T-helper 17 cell (primary cell): Measurements from ENCODE around the gene NAT14. TPM values are rescaled to one million over a fixed set of nuclear protein-coding genes. Genes with fewer than 3 reads are reported as not detected.

Experiments used
- ATAC-seq: fragments of 150-1000 bp; cut with Tn5 transposase; 2 replicates; pipeline ENCODE4 v1.10.0; 2021; ENCODE audit warnings: mild to moderate bottlenecking, moderate library complexity
- DNase-seq, 3 donors: peaks; one replicate each; pipeline versions ENCODE4 v3.0.0 to v3.0.0-alpha.2; 2020 to 2021
- H3K9me3 ChIP-seq: one replicate; pipeline ENCODE4 v1.7.0; 2013; ENCODE audit warnings: low read length, mild to moderate bottlenecking; ENCODE audit not compliant: control insufficient read depth, poor library complexity, severe bottlenecking
- H3K27ac Mint-ChIP-seq: one replicate; pipeline ENCODE4 v1.8.0; 2022; ENCODE audit warnings: mild to moderate bottlenecking, moderate library complexity, mixed read lengths
- H3K27me3 Mint-ChIP-seq: one replicate; pipeline ENCODE4 v1.8.0; 2022; ENCODE audit warnings: mixed read lengths
- H3K36me3 Mint-ChIP-seq: one replicate; pipeline ENCODE4 v1.8.0; 2022; ENCODE audit warnings: low read depth, mixed read lengths
- H3K4me1 Mint-ChIP-seq: one replicate; pipeline ENCODE4 v1.8.0; 2022; ENCODE audit warnings: mild to moderate bottlenecking, mixed read lengths
- H3K4me3 Mint-ChIP-seq: one replicate; pipeline ENCODE4 v1.8.0; 2022; ENCODE audit warnings: mild to moderate bottlenecking, moderate library complexity, mixed read lengths
- total RNA-seq, 4 donors: library from RNA in 2 of 4; stranded (reverse) in 2 of 4; gene quantifications; one replicate each; pipeline ENCODE4 v1.2.3 and lab custom pipeline; 2022 to 2026

Gene NAT14
- total RNA-seq (10 to 100 TPM in 1 of 2 donors, 1 to 10 TPM in 1; 9.1 to 11.9 TPM), total RNA-seq (lab: John Stamatoyannopoulos, UW) (3.5 to 3.8 reads per million in 2 donors)

DNA sequence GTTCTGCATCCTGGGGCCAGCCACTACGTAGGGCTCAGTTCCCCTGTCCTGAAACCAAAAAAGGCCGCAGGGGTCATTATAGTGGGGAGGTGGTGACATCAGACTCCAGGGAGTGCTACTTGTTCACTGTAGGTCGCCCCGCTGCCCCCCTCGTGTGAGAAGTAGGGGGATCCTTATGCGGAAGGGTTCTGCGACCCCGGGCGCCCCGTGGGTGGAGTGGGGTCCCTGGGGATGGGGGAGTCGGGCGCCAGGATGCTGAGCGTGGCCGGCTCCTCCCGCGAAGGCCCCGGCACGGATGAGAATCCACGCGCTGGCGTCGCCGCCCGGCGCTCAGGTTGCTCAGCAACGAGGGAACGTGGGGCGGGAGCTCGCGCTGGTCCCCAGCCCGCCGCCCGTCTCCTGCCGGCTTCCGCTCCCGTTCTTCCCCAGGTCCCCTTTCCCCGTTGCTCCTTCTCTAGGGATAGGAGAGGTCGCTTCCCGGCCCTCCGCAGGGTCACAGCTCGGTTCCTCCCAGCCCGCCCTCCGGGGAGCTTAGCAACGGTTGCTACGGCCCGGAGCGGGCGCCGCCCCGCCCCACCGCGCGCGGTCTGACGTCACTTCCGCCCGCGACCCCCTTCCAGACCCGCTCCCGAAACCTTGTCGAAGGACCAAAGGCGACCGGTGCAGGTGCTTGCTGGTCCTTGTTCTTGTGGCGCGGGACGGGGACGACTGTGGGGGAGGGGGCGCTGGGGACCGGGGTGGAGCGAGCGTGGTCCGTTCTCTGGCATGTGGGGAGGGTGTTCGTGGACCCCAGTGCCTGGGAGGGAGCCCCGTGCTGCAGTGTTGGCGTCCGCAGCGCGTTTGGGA, at the start of gene NAT14:
Gene NAT14, plus strand, starts transcription at position 596 of the 846 bp plus-strand sequence. CDS start 521 bp downstream, outside the sequence.
- H3K36me3 Mint-ChIP-seq, result no peaks in the 10 kb centered on the region
- H3K4me3 Mint-ChIP-seq, result peak within 1 kb of the TSS; percentile 82
- ATAC-seq (peak; percentile 75), DNase-seq (peak; percentile 54 to 58 (median 56))
- H3K9me3 ChIP-seq, result no peaks in the 10 kb centered on the region
- H3K27ac Mint-ChIP-seq, result peak within 1 kb of the TSS; percentile 89
- peaks cover 6% of the 10 kb centered on the region for H3K4me1 Mint-ChIP-seq
- H3K27me3 Mint-ChIP-seq, result no peaks in the 10 kb centered on the region

DNA sequence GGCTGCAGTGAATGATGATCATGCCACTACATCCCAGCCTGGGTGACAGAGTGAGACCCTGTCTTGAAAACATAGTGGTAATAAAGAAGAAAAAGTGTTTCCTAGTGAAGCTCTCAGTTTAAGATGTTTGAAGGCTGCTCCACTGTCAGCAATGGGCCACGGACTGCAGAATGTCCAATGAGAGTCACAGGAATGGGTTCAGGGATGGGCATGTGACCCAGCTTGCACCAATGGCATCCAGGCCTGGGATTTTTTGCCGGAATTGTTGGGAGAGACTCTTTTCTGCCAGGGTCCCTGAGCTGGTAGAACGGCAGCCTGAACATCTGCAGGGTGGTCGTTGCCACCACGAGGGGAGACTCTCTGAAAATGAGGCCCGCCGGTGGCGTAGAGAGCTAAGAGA, 48.1 kb upstream of the NAT14 start:
- no peak for ATAC-seq
- Mint-ChIP-seq H3K4me1 (peaks cover 9% of the 10 kb centered on the region), H3K4me3 (no peak overlapping the region), H3K27me3 (peaks cover 54% of the 10 kb centered on the region), H3K36me3 (peaks cover 7% of the 10 kb centered on the region), H3K27ac (no peak overlapping the region)
- no peaks in the 10 kb centered on the region for H3K9me3 ChIP-seq
- DNase-seq, result no peak

- peaks cover 49% of the 10 kb centered on the region for H3K27me3 Mint-ChIP-seq
- H3K9me3 ChIP-seq, result no peaks in the 10 kb centered on the region
These were observed 47.6 kb upstream of the NAT14 start for GRCh38 chr19:55437410-55437809.

GRCh38 chr19:55439052-55439451, 45.9 kb upstream of the NAT14 start:
- Mint-ChIP-seq H3K4me1 (peaks cover 19% of the 10 kb centered on the region), H3K36me3 (peaks cover 7% of the 10 kb centered on the region), H3K27ac (no peak overlapping the region), H3K4me3 (no peak overlapping the region), H3K27me3 (peaks cover 51% of the 10 kb centered on the region)
- DNase-seq, result no peak
- H3K9me3 ChIP-seq, result no peaks in the 10 kb centered on the region
- no peak for ATAC-seq

More at GRCh38 chr19:55437410-55437809, 47.6 kb upstream of the NAT14 start:
- DNase-seq, result no peak
- Mint-ChIP-seq H3K36me3 (peaks cover 7% of the 10 kb centered on the region), H3K27ac (no peak overlapping the region), H3K4me1 (peaks cover 9% of the 10 kb centered on the region), H3K4me3 (no peak overlapping the region)
- peak; percentile 27 for ATAC-seq

DNA sequence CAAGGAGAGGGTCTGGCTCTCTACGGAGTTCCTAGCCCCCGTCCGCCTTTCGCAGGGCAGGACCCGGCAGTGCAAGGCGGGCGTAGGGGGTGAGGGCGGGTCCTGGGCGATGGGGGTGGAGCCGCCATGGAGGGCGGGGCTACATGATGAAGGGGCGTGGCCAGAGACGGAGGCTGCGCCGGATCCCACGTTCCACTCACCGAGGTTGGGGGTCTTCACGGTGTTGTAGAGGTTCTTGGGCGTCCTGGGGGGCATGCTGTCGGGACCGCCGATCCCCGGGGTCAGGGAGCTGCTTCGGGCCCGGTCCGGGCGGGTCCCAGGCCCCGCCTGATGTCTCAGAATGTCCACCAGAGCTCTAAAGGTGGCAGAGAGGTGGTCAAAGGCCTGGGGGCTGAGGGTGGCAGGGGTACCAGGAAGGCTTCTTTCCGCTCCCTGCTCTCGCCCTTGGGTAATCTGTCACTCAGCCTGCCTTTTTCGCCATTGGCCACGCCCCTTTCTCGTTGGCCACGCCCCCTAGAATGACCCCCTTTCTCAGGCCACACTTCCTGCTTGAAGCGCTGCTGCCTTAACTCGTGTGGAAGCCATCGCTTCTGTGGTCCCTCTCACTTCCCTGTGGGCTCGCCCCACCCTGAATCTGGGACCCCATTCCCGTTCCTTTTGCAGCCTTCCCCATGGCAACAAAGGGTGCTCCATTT, 44.4 kb upstream of the NAT14 start:
- Mint-ChIP-seq H3K27me3 (peaks cover 62% of the 10 kb centered on the region), H3K4me3 (peak overlapping the region; percentile 76), H3K36me3 (peaks cover 7% of the 10 kb centered on the region), H3K27ac (no peak overlapping the region), H3K4me1 (peaks cover 19% of the 10 kb centered on the region)
- peak; percentile 33 for ATAC-seq
- no peak for DNase-seq
- H3K9me3 ChIP-seq, result no peaks in the 10 kb centered on the region

- peak overlapping the region; percentile 76 for H3K4me3 Mint-ChIP-seq
- H3K9me3 ChIP-seq, result no peaks in the 10 kb centered on the region
- DNase-seq, result no peak
These were observed 43.7 kb upstream of the NAT14 start for GRCh38 chr19:55441319-55441691.

DNA sequence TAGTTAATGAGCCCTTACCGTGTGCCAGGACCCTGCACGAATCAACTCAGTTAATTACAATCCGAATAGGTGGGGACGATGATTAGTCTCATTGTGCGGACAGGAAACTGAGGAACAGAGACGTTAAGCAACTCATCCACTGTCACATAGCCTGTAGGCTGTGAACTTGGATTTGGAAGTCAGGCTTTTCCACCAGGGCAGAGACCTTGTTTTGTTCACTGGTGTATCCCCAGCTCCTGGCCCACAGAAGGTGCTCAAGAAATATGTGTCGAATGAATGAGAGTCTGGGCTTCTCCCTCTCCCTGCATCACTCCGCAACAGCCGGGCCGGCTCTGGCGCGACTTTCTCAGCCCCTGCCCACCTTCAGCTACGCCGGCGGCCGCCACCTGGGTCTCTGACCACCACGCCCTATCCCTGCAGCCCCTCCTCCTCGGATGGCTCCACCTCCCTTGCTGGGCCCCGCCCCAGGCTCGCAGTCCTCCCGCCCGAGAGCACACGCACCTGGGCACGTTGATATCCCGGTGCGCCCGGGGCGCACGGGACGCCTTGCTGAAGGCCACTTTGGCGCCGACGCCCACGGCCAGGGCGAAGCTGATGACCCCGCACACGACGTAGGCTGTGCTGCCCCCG, 43.2 kb upstream of the NAT14 start:
- Mint-ChIP-seq H3K4me1 (peaks cover 19% of the 10 kb centered on the region), H3K4me3 (peak overlapping the region; percentile 76), H3K27me3 (peaks cover 64% of the 10 kb centered on the region), H3K36me3 (peaks cover 9% of the 10 kb centered on the region), H3K27ac (no peak overlapping the region)
- no peaks in the 10 kb centered on the region for H3K9me3 ChIP-seq
- ATAC-seq (peak; percentile 14), DNase-seq (no peak)

More at GRCh38 chr19:55441319-55441691, 43.7 kb upstream of the NAT14 start:
- Mint-ChIP-seq H3K27me3 (peaks cover 68% of the 10 kb centered on the region), H3K36me3 (peaks cover 9% of the 10 kb centered on the region), H3K27ac (no peak overlapping the region), H3K4me1 (peaks cover 19% of the 10 kb centered on the region)
- no peak for ATAC-seq

- peak; percentile 74 for ATAC-seq
- no peak overlapping the region for H3K27ac Mint-ChIP-seq
- no peaks in the 10 kb centered on the region for H3K9me3 ChIP-seq
- peaks cover 9% of the 10 kb centered on the region for H3K36me3 Mint-ChIP-seq
- peaks cover 58% of the 10 kb centered on the region for H3K27me3 Mint-ChIP-seq
- H3K4me1 Mint-ChIP-seq, result peaks cover 19% of the 10 kb centered on the region
- H3K4me3 Mint-ChIP-seq, result peak overlapping the region; percentile 68
- DNase-seq, result no peak
These were observed 42.5 kb upstream of the NAT14 start for GRCh38 chr19:55442372-55442961.

DNA sequence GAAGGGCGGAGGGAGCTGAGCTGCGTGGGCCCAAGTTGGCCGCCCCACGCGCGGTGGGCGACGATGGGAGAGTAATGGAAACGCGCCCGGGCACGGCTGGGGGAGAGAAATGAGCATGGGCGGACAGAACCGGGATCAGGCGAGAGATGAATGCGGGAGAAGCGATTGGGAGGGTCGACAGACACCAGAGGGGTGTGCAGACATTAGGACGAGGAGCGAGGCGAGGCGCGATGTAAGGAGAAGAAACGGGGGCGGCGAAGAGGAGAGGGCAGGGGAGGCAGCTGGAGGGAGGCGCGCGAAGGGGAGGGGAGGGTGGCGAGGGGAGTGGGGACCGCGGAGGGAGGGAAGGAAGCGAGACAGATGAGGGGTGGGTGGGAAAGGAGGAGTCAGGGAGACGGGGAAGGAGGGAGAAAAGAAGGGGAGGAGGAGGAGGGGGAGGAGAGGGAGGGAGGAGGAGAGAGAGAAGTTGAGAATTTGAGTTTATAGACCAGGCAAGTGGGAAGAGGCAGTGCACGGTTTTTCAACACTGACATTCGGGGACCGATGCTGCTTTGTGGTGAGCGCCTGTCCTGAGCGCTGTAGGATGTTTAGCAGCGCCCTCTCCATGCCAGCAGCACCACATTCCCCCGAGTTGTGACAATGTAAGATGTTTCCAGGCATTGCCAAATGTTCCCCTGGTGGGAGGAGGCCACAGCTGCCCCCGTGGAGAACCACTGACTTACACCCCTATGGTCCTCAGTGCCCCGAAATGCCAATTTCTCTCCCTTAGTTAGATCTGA, 41.8 kb upstream of the NAT14 start, which contains the start of gene SHISA7:
Gene SHISA7, minus strand, starts transcription at position 256 of the 779 bp plus-strand sequence. CDS start 437 bp downstream, outside the sequence.
- H3K4me3 Mint-ChIP-seq, result peak within 1 kb of the TSS; percentile 68
- H3K27ac Mint-ChIP-seq, result no peak within 1 kb of the TSS
- no peak for DNase-seq
- H3K36me3 Mint-ChIP-seq, result peaks cover 9% of the 10 kb centered on the region
- H3K4me1 Mint-ChIP-seq, result peaks cover 19% of the 10 kb centered on the region
- ATAC-seq, result no peak
- H3K27me3 Mint-ChIP-seq, result peaks cover 58% of the 10 kb centered on the region
- no peaks in the 10 kb centered on the region for H3K9me3 ChIP-seq

DNA sequence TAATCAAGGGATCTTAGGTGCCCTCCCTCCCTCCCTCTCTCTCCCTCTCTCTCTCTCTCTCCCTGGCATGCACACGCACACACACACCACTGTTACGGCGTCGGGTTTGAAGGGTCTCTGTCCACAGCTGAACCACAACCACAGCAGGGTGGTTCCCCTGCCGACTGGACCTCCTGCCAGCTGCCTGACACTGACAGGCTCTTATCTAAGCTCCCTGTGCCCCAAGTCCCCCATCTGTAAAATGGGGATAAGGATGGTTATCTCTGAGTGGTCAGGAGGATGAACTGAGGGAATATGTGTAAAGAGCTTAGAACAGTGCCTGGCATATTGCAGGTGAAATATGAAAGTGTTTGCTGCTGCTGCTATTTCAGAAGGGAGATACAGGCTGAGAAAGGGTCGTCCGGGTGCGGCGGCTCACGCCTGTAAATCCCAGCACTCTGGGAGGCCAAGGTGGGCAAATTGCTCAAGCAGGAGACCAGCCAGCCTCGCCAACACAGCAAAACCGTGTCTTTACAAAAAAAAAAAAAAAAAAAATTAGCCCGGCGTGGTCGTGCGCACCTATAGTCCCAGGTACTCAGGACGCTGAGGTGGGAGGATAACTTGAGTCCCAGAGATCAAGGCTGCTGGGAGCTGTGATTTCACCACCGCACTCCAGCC, 41.0 kb upstream of the NAT14 start:
- no peaks in the 10 kb centered on the region for H3K9me3 ChIP-seq
- H3K27ac Mint-ChIP-seq, result no peak overlapping the region
- peaks cover 50% of the 10 kb centered on the region for H3K27me3 Mint-ChIP-seq
- ATAC-seq, result no peak
- peaks cover 9% of the 10 kb centered on the region for H3K36me3 Mint-ChIP-seq
- DNase-seq, result no peak
- H3K4me1 Mint-ChIP-seq, result peaks cover 19% of the 10 kb centered on the region
- peak overlapping the region; percentile 68 for H3K4me3 Mint-ChIP-seq

- Mint-ChIP-seq H3K4me3 (no peak overlapping the region), H3K27ac (no peak overlapping the region), H3K27me3 (peaks cover 44% of the 10 kb centered on the region), H3K36me3 (peaks cover 8% of the 10 kb centered on the region), H3K4me1 (peaks cover 19% of the 10 kb centered on the region)
- no peaks in the 10 kb centered on the region for H3K9me3 ChIP-seq
- no peak for ATAC-seq
- DNase-seq, result no peak
These were observed 40.3 kb upstream of the NAT14 start for GRCh38 chr19:55444646-55445045.

GRCh38 chr19:55446060-55446459, 38.9 kb upstream of the NAT14 start:
- peaks cover 31% of the 10 kb centered on the region for H3K27me3 Mint-ChIP-seq
- H3K27ac Mint-ChIP-seq, result no peak overlapping the region
- H3K36me3 Mint-ChIP-seq, result peaks cover 8% of the 10 kb centered on the region
- no peak overlapping the region for H3K4me3 Mint-ChIP-seq
- H3K9me3 ChIP-seq, result no peaks in the 10 kb centered on the region
- DNase-seq (no peak), ATAC-seq (no peak)
- H3K4me1 Mint-ChIP-seq, result peaks cover 19% of the 10 kb centered on the region
